HL-60 (cell line): ENCODE results near the gene IGFL2.
"Not testable (repeated sequence)": the region's sequence is repeated elsewhere in the genome, so short reads cannot be mapped to it uniquely, and the experiment has no call there.

Experiments used
- GABPA ChIP-seq: IDR thresholded peaks from 2 replicates; pipeline ENCODE4 v1.6.1; 2012; ENCODE audit warnings: low read depth
- POLR2AphosphoS5 ChIP-seq: IDR thresholded peaks from 2 replicates; pipeline ENCODE4 v1.6.1; 2012; ENCODE audit warnings: low read depth
- SPI1 ChIP-seq: IDR thresholded peaks from 2 replicates; pipeline ENCODE4 v1.6.1; 2012; ENCODE audit warnings: low read depth, mild to moderate bottlenecking, borderline replicate concordance
- TF ChIP-seq, protein P1 (sequence below): IDR thresholded peaks from one replicate; pipeline ENCODE4 v1.5.1; 2011; ENCODE audit warnings: low read length, control low read depth, inconsistent platforms; ENCODE audit not compliant: insufficient read depth

DNA sequence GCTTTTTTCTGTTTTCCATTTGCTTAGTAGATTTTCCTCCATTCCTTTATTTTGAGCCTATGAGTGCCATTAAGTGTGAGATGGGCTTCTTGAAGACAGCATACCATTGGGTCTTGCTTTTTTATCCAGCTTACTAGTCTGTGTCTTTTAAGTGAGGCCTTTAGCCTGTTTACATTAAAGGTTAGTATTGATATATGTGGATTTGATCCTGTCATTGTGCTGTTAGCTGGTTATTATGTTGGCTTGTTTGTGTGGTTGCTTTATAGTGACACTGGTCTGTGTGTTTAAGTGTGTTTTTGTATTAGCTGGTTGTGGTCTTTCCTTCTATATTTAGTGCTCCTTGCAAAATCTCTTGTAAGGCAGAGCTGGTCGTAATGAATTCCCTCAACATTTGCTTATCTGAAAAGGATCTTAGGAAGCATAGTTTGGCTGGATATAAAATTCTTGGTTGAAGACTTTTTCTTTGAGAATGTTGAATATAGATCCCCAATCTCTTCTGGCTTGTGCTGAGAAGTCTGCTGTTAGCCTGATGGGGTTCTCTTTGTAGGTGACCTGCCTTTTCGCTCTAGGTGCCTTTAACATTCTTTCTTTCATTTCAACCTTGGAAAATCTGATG is 13.7 kb downstream of the IGFL2 start:
- TF ChIP-seq, protein P1, sequence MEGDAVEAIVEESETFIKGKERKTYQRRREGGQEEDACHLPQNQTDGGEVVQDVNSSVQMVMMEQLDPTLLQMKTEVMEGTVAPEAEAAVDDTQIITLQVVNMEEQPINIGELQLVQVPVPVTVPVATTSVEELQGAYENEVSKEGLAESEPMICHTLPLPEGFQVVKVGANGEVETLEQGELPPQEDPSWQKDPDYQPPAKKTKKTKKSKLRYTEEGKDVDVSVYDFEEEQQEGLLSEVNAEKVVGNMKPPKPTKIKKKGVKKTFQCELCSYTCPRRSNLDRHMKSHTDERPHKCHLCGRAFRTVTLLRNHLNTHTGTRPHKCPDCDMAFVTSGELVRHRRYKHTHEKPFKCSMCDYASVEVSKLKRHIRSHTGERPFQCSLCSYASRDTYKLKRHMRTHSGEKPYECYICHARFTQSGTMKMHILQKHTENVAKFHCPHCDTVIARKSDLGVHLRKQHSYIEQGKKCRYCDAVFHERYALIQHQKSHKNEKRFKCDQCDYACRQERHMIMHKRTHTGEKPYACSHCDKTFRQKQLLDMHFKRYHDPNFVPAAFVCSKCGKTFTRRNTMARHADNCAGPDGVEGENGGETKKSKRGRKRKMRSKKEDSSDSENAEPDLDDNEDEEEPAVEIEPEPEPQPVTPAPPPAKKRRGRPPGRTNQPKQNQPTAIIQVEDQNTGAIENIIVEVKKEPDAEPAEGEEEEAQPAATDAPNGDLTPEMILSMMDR = not testable (repeated sequence)
- TF ChIP-seq SPI1, POLR2AphosphoS5, GABPA: not testable (repeated sequence)
